ENCODE measurements around the gene NPAS3.

DNA sequence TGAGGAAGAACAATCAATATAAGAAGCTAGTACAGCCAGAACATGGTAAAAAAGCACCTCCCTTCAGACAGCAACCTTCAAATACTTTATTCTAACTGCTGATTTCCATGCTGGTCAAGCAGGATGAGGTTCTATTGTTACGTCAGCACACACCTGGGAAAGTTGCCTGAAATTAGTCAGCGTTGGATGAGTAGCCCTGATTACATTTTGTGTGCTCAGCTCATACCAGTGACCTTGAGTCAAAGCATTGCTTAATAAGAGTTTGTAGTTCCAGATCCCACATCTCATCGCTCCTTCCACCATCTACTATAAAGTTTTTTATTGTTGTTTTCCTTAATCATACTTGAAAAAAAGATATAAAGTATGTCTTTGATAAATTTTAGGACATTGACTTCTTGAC, 650.7 kb downstream of the NPAS3 start:
- TF ChIP-seq POLR2A (IDR thresholded peaks at IDR 0.05; ENCODE audit: low read depth, low read length), result no peak
- TF ChIP-seq PAX5 (IDR thresholded peaks at IDR 0.05; ENCODE audit: insufficient read depth, low read length, severe bottlenecking), result no peak
